AG04450 (cell line): ENCODE measurements around the gene EDN1. TPM values are rescaled to one million over a fixed set of nuclear protein-coding genes. Genes with fewer than 3 reads are reported as not detected.

Experiments
- CTCF ChIA-PET: fragments of 300-600, 350-600 bp; formaldehyde crosslinking; extraction: SDS; loops from one replicate; lab custom pipeline; 2022; ENCODE audit warnings: antibody characterized with exemption, inconsistent platforms; lab: Charles Lee
- POLR2A ChIA-PET: fragments of 350-600 bp; formaldehyde crosslinking; extraction: SDS; loops from one replicate; lab custom pipeline; 2021; ENCODE audit warnings: antibody characterized with exemption, inconsistent platforms; lab: Yijun Ruan, JAX
- DNase-seq: peaks from one replicate; pipeline ENCODE4 v3.0.0-alpha.2; 2011; ENCODE audit warnings: low read depth, low spot score
- H3K27ac ChIP-seq: one replicate; pipeline ENCODE4 v1.5.1; 2012; ENCODE audit warnings: low read depth, low read length, control low read depth
- H3K27me3 ChIP-seq: one replicate; pipeline ENCODE4 v1.6.0; 2012; ENCODE audit warnings: low read length; ENCODE audit not compliant: control insufficient read depth, insufficient read depth
- H3K4me3 ChIP-seq: 2 replicates; pipeline ENCODE4 v1.5.1; 2011; ENCODE audit warnings: mild to moderate bottlenecking, low read depth, low read length, control low read depth
- H3K9me3 ChIP-seq: 2 replicates; pipeline ENCODE4 v1.5.1; 2012; ENCODE audit warnings: low read length; ENCODE audit not compliant: control insufficient read depth, insufficient read depth
- polyA plus RNA-seq: library from polyadenylated mRNA; depleted of rRNA; stranded (reverse); fragments of >200 nt; gene quantifications from 2 replicates; pipeline ENCODE4 v1.2.3, GENCODE V29; 2011
- TF ChIP-seq, protein P1 (sequence below): IDR thresholded peaks from 2 replicates; pipeline ENCODE4 v1.5.1; 2011; ENCODE audit warnings: low read depth, low read length, control low read depth, inconsistent platforms

Gene EDN1
- polyA plus RNA-seq, 1 experiment = 2.1 TPM

- TF ChIP-seq, protein P1, sequence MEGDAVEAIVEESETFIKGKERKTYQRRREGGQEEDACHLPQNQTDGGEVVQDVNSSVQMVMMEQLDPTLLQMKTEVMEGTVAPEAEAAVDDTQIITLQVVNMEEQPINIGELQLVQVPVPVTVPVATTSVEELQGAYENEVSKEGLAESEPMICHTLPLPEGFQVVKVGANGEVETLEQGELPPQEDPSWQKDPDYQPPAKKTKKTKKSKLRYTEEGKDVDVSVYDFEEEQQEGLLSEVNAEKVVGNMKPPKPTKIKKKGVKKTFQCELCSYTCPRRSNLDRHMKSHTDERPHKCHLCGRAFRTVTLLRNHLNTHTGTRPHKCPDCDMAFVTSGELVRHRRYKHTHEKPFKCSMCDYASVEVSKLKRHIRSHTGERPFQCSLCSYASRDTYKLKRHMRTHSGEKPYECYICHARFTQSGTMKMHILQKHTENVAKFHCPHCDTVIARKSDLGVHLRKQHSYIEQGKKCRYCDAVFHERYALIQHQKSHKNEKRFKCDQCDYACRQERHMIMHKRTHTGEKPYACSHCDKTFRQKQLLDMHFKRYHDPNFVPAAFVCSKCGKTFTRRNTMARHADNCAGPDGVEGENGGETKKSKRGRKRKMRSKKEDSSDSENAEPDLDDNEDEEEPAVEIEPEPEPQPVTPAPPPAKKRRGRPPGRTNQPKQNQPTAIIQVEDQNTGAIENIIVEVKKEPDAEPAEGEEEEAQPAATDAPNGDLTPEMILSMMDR = no peak
- Histone ChIP-seq H3K4me3 (no peak overlapping the region), H3K27ac (no peak overlapping the region), H3K27me3 (no peaks in the 10 kb centered on the region), H3K9me3 (no peaks in the 10 kb centered on the region)
- CTCF ChIA-PET = interaction anchor here (1.1 kb wide), 1 partner anchor 12 kb away, joined by 3 read pairs; no protein-coding TSS in a partner anchor
- POLR2A ChIA-PET = no interaction called here
- no peak for DNase-seq
These were observed 15.1 kb upstream of the EDN1 start for GRCh38 chr6:12275107-12275506.

- TF ChIP-seq, protein P1 = no peak
- Histone ChIP-seq H3K9me3 (no peaks in the 10 kb centered on the region), H3K27ac (no peak overlapping the region), H3K27me3 (no peaks in the 10 kb centered on the region), H3K4me3 (no peak overlapping the region)
- ChIA-PET POLR2A (no interaction called here), CTCF (interaction anchor here (1.9 kb wide), 1 partner anchor 13 kb away, joined by 9 read pairs; no protein-coding TSS in a partner anchor)
- no peak for DNase-seq
These were observed 13.2 kb upstream of the EDN1 start for GRCh38 chr6:12276930-12277315.

DNA sequence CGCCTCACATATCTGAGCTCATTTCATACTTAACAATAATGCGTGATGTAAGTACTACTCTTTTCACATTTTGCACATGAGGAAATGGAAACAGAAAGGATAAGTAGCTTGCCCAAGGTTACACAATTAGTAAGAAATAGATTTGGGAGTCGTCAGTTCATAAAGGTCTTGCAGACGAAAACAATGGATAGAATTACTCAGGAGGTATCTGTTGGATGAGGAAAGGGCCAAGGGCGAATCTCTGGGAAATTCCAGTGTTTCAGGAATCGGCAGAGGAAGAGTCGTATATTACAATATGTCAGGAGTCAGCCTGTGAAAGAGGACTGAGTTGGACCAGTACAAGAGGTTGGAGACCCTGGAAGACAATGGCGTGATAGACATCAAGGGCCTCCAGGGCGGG lies 12.8 kb upstream of the EDN1 start:
- ChIA-PET POLR2A (no interaction called here), CTCF (interaction anchor here (1.6 to 1.9 kb wide), 2 partner anchors 10 to 12 kb away, joined by 5 to 9 read pairs; no protein-coding TSS in a partner anchor)
- no peak overlapping the region for H3K27ac ChIP-seq
- DNase-seq = no peak
- H3K9me3 ChIP-seq = no peaks in the 10 kb centered on the region
- H3K27me3 ChIP-seq = no peaks in the 10 kb centered on the region
- no peak overlapping the region for H3K4me3 ChIP-seq
- TF ChIP-seq, protein P1 = no peak

DNA sequence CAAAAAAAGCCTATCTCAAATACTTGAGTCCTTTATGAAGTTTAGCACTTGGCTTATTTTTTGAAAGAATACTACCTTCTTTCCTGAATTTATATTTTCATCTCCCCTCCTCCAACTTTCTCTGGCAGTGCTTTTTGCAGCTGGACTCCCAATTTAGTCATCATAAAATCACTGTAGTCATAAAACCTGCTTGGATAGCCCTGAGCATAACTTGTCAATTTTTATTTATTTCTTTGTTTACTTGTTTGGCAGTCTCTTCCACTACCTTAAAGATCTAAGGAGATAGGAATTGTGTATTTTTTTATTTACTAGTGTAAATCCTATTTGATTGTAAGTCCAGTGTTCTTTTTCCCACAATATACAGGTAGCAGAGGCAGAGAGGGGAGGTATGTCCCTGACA lies 11.2 kb upstream of the EDN1 start:
- H3K27ac ChIP-seq = no peak overlapping the region
- TF ChIP-seq, protein P1 = no peak
- ChIA-PET CTCF (interaction anchor here (1.6 to 3.1 kb wide), 2 partner anchors 8 to 11 kb away, joined by 5 to 42 read pairs; partner anchors contain the start of gene EDN1), POLR2A (no interaction called here)
- DNase-seq = no peak
- H3K4me3 ChIP-seq = no peak overlapping the region
- no peaks in the 10 kb centered on the region for H3K9me3 ChIP-seq
- H3K27me3 ChIP-seq = no peaks in the 10 kb centered on the region

GRCh38 chr6:12279322-12280091 lies 10.7 kb upstream of the EDN1 start:
- no peak for DNase-seq
- Histone ChIP-seq H3K27me3 (no peaks in the 10 kb centered on the region), H3K4me3 (no peak overlapping the region), H3K27ac (no peak overlapping the region), H3K9me3 (no peaks in the 10 kb centered on the region)
- TF ChIP-seq, protein P1 = no peak
- POLR2A ChIA-PET = no interaction called here
- CTCF ChIA-PET = interaction anchor here (0.6 to 3.1 kb wide), 5 partner anchors 10 to 696 kb away, joined by 3 to 42 read pairs (median 4); partner anchors contain the start of gene EDN1
